Breast epithelium (tissue), 4 donors: Measurements from ENCODE around the gene GCN1. TPM values are rescaled to one million over a fixed set of nuclear protein-coding genes. Genes with fewer than 3 reads are reported as not detected.

ENCODE experiments used
- DNase-seq, 2 donors: peaks; one replicate each; pipeline ENCODE4 v3.0.0-alpha.2; 2019; ENCODE audit warnings: low spot score in 2 of 2
- H3K27ac ChIP-seq, 2 donors: fragments of 200-600 bp; sonication (generic) in 1 of 2; one replicate each; pipeline ENCODE4 v1.5.1; 2016 to 2019; ENCODE audit warnings: mild to moderate bottlenecking in 1 of 2
- H3K27me3 ChIP-seq, 2 donors: fragments of 200-600 bp; sonication (generic) in 1 of 2; one replicate each; pipeline versions ENCODE4 v1.5.1 to v1.6.0; 2017 to 2019; ENCODE audit warnings: control low read depth in 1 of 2, mild to moderate bottlenecking in 1 of 2
- H3K36me3 ChIP-seq: fragments of 200-600 bp; one replicate; pipeline ENCODE4 v1.5.1; 2019
- H3K4me1 ChIP-seq, 2 donors: fragments of 200-600 bp; sonication (generic); one replicate each; pipeline ENCODE4 v1.5.1; 2016 to 2019; ENCODE audit warnings: control low read depth in 1 of 2
- H3K4me3 ChIP-seq, 3 donors: fragments of 200-600 bp; sonication (generic); 1 replicate in 2 of 3; 2 replicates in 1 of 3; pipeline ENCODE4 v1.5.1; 2016 to 2019; ENCODE audit warnings: mild to moderate bottlenecking in 3 of 3, moderate library complexity in 2 of 3
- H3K9me3 ChIP-seq, 2 donors: fragments of 200-600 bp; sonication (generic) in 1 of 2; one replicate each; pipeline ENCODE4 v1.5.1; 2016 to 2019; ENCODE audit warnings: control low read depth in 1 of 2
- POLR2A ChIP-seq: fragments of 450-650 bp; IDR thresholded peaks from one replicate; pipeline ENCODE4 v1.6.1; 2016; ENCODE audit warnings: antibody characterized with exemption, mild to moderate bottlenecking, moderate library complexity
- POLR2AphosphoS5 ChIP-seq, 3 donors: sonication (generic); formaldehyde crosslinking; IDR thresholded peaks; one replicate each; pipeline ENCODE4 v1.6.1; 2017; ENCODE audit warnings: antibody characterized with exemption in 3 of 3
- intact Hi-C: fragments of 100-400 bp; cut with DNase I; formaldehyde crosslinking; loops from one replicate; pipeline ENCODE4 v1.15.1; 2023; ENCODE audit warnings: low total_unique reads
- total RNA-seq, 3 donors: library from RNA; depleted of rRNA; stranded (reverse); fragments of >200 nt; gene quantifications; one replicate each; pipeline ENCODE4 v1.1.0, GENCODE V29; 2016
- TF ChIP-seq, protein P1 (sequence below), 3 donors: fragments of 450-650 bp; IDR thresholded peaks; one replicate each; pipeline ENCODE4 v1.5.1; 2016 to 2017; ENCODE audit warnings: antibody characterized with exemption in 3 of 3, mild to moderate bottlenecking in 3 of 3, moderate library complexity in 3 of 3

The GCN1 gene
- total RNA-seq, 3 donors from 2014 or later: 50.1 to 79.6 (median 73.4) TPM

DNA sequence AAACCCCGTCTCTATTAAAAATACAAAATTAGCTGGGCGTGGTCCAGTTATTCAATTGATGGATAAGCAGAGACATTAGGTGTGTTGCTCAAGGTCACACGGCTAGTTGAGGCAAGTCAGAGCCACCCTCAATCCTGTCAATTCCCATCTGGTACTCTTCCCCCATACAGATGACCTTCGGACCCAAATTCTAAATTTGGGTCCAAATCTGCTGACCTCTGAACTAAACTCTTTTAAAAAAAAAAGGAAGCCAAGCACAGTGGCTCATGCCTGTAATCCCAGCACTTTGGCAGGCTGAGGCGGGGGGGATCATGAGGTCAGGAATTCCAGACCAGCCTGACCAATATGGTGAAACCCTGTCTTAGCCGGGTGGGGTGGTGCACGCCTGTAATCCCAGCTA is 23.9 kb downstream of the GCN1 start:
- DNase-seq: no peak
- intact Hi-C loops: no loop called here
- Histone ChIP-seq H3K27ac (no peak overlapping the region), H3K4me3 (no peak overlapping the region), H3K4me1 (no peaks in the 10 kb centered on the region), H3K9me3 (no peaks in the 10 kb centered on the region), H3K27me3 (no peaks in the 10 kb centered on the region), H3K36me3 (peaks cover 28% of the 10 kb centered on the region)
- TF ChIP-seq POLR2A (no peak), POLR2AphosphoS5 (IDR thresholded peaks at IDR 0.05) (no peak)
- TF ChIP-seq, protein P1, sequence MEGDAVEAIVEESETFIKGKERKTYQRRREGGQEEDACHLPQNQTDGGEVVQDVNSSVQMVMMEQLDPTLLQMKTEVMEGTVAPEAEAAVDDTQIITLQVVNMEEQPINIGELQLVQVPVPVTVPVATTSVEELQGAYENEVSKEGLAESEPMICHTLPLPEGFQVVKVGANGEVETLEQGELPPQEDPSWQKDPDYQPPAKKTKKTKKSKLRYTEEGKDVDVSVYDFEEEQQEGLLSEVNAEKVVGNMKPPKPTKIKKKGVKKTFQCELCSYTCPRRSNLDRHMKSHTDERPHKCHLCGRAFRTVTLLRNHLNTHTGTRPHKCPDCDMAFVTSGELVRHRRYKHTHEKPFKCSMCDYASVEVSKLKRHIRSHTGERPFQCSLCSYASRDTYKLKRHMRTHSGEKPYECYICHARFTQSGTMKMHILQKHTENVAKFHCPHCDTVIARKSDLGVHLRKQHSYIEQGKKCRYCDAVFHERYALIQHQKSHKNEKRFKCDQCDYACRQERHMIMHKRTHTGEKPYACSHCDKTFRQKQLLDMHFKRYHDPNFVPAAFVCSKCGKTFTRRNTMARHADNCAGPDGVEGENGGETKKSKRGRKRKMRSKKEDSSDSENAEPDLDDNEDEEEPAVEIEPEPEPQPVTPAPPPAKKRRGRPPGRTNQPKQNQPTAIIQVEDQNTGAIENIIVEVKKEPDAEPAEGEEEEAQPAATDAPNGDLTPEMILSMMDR (IDR thresholded peaks at IDR 0.05): no peak

DNA sequence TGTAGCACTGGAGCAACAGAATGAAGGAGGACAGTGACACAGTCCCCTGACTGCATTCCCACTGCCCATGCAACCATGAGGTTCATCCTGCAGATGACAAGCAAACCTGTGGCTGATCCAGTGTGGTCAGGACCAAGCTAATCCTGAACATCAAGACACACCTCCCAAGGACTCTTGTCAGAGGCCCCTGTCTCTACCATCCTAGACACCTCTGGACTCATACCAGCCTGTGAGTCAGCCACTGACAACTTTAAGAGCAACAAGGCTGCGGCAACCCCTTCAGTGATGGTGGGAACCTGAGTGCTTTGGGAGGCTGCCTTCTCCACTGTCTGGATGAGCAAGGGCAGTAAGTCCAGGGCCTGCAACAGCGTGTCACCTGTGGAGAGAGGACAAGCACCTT is 24.6 kb downstream of the GCN1 start:
- Histone ChIP-seq H3K9me3 (no peaks in the 10 kb centered on the region), H3K4me3 (no peak overlapping the region), H3K27me3 (no peaks in the 10 kb centered on the region), H3K4me1 (no peaks in the 10 kb centered on the region), H3K36me3 (peaks cover 28% of the 10 kb centered on the region), H3K27ac (no peak overlapping the region)
- no peak for DNase-seq
- TF ChIP-seq POLR2A (no peak), POLR2AphosphoS5 (IDR thresholded peaks at IDR 0.05) (no peak)
- TF ChIP-seq, protein P1 (IDR thresholded peaks at IDR 0.05): no peak
- intact Hi-C loops: no loop called here

DNA sequence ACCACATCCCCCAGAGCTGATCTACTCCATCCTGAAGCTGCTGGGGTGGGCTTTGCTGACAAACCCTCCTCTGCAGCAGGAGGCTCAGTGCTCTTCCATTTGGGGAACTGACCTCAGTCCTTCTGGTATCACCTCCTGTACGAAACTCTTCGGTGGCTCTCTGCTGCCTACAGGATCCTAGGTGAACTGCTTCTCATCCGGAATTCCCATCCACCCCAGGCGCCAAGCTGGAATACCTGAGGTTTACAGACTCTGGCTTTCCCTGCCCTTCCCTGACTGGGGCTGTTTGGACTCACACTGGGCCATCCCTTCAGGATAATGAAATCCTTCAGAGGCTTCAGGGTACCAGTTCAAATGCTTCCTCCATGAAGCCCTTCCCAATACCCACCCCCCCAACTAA is 26.2 kb downstream of the GCN1 start:
- H3K27me3 ChIP-seq: no peaks in the 10 kb centered on the region
- no peaks in the 10 kb centered on the region for H3K9me3 ChIP-seq
- TF ChIP-seq, protein P1 (IDR thresholded peaks at IDR 0.05): no peak
- TF ChIP-seq POLR2AphosphoS5 (IDR thresholded peaks at IDR 0.05) (no peak), POLR2A (no peak)
- intact Hi-C loops: no loop called here
- DNase-seq: no peak
- no peaks in the 10 kb centered on the region for H3K4me1 ChIP-seq
- peaks cover 18% of the 10 kb centered on the region for H3K36me3 ChIP-seq
- H3K4me3 ChIP-seq: no peak overlapping the region
- no peak overlapping the region for H3K27ac ChIP-seq

DNA sequence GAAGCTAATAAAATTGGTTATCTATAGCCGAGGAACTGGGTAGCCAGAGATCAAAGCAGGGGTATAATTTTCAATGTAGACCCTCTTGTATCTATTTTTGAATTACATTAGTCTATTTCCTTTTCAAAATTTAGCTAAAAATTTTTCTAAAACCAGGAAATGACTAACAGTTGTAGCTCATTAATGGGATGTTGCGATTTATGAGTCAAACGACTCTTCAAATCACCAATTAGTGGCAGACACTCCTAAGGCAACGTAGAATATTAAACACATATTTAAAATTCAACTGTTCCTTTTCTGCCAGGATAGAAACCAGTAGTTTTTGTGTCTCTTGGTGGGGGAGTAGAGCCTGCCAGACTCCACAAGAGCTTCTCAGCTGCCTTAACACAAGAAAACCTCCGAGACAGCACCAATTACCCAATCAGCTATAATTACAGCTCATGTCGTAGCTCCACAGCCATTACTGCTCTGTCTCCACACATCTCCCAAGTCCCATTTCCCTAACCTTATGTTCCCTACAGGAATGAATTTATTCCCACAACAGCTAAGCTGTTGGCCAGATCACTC is 26.9 kb downstream of the GCN1 start:
- DNase-seq: no peak
- Histone ChIP-seq H3K4me1 (no peaks in the 10 kb centered on the region), H3K27me3 (no peaks in the 10 kb centered on the region), H3K9me3 (no peaks in the 10 kb centered on the region), H3K4me3 (no peak overlapping the region), H3K36me3 (peaks cover 15% of the 10 kb centered on the region), H3K27ac (no peak overlapping the region)
- intact Hi-C loops: no loop called here
- TF ChIP-seq, protein P1 (IDR thresholded peaks at IDR 0.05): no peak
- no peak for TF ChIP-seq POLR2A
- TF ChIP-seq POLR2AphosphoS5 (IDR thresholded peaks at IDR 0.05): no peak

DNA sequence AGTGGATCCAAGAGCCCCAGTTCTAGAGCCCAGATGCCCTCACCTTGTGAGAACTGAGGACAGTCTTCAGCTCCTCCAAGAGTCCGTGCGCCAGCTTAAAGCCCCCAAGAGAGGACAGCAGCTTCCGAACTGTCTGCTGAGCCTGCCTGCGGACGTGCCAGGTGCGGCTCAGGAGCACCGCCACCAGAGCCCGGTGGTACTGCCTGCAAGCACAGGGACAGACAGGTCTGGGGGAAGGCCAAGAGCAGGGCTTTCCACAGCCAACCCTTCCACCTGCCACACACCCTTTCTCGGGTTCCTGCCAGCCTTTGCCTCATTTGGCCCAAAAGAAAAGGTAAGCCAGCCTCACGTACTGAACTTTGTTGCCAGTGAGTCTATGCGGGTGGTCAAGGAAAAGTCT is 30.2 kb downstream of the GCN1 start:
- no peak for TF ChIP-seq POLR2AphosphoS5 (IDR thresholded peaks at IDR 0.05)
- TF ChIP-seq, protein P1 (IDR thresholded peaks at IDR 0.05): no peak
- TF ChIP-seq POLR2A: no peak
- no peak overlapping the region for H3K4me3 ChIP-seq
- H3K27me3 ChIP-seq: no peaks in the 10 kb centered on the region
- intact Hi-C loops: no loop called here
- H3K36me3 ChIP-seq: peaks cover 10% of the 10 kb centered on the region
- H3K9me3 ChIP-seq: no peaks in the 10 kb centered on the region
- DNase-seq: no peak
- H3K4me1 ChIP-seq: no peaks in the 10 kb centered on the region
- H3K27ac ChIP-seq: no peak overlapping the region
